ENCODE results near the gene APBB1.

DNA sequence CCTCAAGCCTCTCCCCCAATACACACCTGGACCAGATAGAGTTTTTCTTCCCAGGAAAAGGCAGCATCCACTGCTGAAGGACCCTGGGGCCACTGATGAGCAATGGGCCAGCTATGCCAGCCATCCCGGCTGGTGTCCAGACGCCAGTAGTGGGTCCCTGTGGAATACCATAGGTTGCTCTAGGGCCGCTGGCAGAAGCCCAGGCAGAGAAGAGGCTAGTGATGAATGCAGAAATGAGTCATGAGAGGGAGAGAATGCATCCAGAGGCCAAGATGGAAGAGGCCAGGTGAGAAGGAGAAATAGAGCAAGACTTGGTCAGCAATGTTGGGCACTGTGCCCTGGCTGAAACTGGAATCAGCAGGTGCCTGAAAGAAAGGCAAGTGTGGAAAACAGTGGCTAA is 13.0 kb upstream of the APBB1 start:
- TF ChIP-seq SUZ12 (IDR thresholded peaks at IDR 0.05; ENCODE audit: extremely low read depth, insufficient read depth, insufficient read length): no peak
- no peak for TF ChIP-seq YY1 (IDR thresholded peaks at IDR 0.05; ENCODE audit: insufficient read depth, insufficient read length)
